Effector CD4-positive, alpha-beta T cell (primary cell): ENCODE data around the gene MRTFA.

Experiments
- DNase-seq: peaks from one replicate; pipeline ENCODE4 v3.0.0-alpha.2; 2020

The MRTFA gene

GRCh38 chr22:40422558-40423309 is 213.8 kb downstream of the MRTFA start:
- no peak for DNase-seq

DNA sequence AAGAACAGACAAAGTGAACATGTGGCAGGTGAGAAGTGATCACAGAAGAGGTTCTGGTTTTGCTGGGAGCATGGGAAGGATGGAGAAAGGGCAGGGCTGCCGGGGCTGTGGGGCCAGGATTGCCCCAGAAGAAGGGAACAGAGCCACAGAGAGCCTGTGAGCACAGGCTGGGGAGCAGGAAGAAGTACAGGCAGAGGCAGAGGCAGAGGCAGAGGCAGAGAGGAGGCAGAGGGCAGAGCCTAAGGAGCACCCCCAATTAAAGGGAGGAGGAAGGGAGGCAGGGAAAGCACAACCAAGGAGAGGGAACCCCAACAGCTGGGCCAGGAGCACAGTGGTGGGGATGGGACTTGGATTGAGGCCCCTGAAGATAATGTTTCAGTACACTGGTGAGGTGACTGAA is 214.6 kb downstream of the MRTFA start:
- DNase-seq: no peak

GRCh38 chr22:40421082-40421350 is 215.5 kb downstream of the MRTFA start:
- no peak for DNase-seq

DNA sequence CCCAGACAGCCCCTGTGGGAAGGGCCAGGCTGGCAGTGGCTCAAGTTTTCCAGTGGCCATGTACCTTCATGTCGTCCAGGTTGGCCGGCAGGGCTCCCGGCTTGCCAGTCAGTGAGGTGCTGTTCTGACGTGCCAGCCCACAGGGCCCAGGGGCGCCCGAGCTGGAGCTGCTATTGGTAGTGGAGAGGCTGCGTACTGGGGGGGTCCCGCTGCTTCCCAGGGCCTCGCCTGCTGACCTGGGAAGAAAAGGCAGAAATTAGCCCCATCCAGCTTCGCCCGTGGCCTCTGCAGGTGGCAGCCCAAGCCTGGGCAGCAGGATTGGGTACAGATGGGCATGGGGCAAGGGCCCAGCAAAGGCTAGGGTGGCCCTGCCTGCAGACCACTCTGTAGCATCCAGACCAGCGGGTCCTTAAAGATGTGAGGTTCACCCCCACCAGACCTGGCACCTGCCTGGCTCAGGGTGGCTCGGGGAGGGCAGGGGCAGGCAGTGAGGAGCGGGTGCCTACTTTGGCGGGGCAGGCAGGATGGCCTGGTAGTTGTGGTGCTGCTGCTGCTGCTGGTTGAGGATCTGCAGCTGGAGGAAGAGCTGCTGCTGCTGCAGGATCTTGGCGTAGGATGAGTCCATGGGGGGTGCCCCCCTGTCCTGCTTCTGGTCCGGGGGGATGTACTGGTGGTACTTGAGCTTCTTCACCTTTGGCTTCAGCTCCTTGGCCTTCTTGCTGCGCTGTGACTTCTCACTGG is 216.0 kb downstream of the MRTFA start:
- DNase-seq: no peak

GRCh38 chr22:40419718-40420117 is 216.8 kb downstream of the MRTFA start:
- no peak for DNase-seq

DNA sequence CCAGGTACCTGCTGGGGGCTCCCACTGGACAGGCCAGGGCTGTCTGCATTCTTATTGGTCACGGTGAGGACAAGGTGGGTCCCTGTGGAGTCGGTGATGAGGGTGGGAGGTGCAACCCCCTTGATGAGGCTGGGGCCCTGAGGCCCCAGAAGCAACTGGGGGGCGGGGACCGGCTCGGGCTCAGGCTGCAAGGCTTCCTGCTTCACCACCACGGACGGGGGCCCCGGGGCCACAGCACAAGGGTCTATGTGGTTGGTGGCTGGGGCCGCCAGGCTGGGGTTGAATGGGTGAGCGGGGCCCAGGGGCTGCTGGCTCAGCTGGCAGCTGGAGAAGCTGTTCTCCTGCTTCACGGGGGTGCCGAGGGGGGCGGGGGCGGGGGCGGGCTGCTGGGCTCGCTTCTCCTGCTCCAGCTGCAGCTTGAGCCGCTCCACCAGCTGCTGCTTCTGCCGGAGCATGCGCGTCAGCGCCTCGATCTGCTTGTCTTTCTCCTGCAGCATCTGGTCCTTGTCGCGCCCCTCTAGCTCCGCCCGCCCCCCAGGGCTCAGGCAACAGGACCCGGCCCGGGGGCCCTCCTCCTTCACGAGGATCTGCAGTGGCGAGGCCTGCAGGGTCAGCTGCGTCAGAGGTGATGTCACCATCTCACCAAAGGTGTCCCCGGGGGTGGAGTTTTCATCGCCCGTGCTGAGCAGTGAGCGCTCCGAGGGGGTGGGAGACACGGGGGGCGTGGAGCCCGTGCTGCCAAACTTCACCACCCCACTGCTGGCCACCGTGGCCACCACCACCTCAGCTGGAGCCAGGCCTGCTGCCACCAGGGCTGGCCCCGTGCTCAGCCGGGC is 217.9 kb downstream of the MRTFA start:
- DNase-seq: no peak

- DNase-seq: no peak
Observed at GRCh38 chr22:40417881-40418280, 218.6 kb downstream of the MRTFA start.

DNA sequence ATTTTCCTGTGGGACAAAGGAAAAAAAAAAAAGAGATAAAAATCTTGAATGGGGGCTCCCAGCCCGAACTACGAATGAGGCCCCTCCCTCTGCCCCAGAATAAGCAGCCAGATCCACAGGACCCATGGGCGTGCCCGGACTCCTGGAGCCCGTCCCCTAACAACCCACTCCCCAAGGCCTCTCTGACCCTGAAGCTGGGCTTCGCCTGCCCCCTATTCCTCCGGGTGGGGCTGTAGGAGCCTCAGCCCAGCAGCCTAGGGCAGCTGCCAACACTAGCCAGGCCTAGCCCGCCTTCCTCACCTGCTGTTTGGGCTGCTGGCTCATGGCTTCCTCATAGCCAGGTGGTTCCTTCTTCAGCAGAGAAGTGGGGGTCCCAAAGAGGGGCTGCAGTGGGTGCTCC is 219.5 kb downstream of the MRTFA start:
- DNase-seq: no peak

DNA sequence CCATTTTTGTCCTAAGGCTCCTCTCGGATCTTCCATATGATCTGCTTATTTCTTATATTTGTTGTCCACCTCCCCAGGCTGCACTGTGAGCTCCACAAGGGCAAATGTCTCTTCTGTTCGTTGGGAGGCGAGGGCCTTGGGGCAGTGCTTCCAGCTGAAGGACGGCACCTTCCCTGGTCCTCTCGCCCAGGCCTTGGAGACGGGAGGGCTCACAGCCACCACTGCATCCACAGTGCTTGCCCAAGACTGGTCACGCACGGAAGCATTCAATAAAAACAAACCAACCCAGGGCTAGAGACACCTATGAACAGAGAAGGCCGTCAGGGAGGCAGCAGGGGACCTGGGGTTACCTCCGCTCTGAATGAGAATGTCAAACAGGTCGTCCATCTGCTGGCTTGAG is 219.9 kb downstream of the MRTFA start:
- no peak for DNase-seq

DNA sequence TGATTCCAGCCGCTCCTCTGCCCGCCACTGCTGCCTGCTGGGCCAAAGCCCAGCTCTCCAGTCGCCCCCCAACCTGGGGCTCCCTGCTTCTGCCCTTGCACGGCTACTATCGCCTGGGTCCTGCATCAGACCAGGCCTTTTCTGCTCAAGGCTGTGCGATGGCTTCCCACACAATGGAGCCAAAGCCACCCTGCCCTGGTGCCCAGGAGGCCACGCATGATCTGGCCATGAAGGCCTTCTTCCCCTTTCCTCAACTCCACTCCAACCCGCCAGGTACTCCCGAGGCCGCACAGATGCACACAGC is 220.3 kb downstream of the MRTFA start:
- DNase-seq: no peak

- DNase-seq: no peak
Observed at GRCh38 chr22:40415531-40416266, 220.8 kb downstream of the MRTFA start.

- no peak for DNase-seq
Observed at GRCh38 chr22:40414838-40415505, 221.5 kb downstream of the MRTFA start.

DNA sequence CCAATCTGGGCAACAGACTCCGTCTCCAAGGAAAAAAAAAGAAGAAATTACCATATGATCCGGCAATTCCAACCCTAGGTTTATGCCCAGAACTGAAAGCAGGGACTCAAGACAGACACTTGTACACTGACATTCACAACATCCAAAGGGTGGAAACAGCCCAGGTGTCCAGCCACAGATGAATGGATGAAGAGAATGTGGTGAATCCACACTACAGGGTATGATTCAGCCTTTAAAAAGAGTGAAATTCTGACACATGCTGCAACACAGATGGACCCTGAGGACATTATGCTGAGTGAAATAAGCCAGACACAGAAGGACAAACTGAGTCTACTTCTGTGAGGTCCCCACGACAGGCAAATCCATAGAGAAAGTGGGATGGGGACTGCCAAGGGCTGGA is 222.2 kb downstream of the MRTFA start:
- DNase-seq: no peak

DNA sequence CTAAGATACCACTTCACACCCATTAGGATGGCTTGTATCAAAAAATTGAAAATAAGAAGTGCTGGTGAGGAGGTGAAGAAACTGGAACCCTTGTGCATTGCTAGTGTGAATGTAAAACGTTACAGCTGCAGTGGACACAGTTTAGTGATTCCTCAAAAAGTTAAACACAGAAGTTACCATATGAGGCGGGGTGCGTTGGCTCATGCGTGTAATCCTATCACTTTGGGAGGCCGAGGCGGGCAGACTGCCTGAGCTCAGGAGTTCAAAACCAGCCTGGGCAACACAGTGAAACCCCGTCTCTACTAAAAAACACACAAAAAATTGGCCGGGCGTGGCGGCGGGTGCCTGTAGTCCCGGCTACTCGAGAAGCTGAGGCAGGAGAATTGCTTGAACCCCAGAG is 222.6 kb downstream of the MRTFA start:
- DNase-seq: no peak

DNA sequence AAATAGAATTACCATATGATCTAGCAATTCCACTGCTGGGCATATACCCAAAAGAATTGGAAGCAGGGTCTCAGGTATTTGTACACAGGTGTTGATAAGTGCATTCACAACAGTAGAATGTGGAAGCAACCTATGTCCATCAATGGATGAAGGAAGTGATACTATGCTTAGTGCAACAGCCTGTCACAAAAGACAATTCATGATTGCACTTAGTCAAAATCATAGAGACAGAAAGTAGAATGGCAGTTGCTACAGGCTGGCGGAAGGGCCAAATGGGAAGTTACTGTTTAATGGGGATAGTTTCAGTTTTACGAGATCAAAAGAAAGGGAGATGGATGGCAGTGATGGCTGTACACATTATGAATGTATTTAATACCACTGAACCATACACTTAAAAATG is 224.1 kb downstream of the MRTFA start:
- DNase-seq: no peak

GRCh38 chr22:40411506-40411861 is 225.0 kb downstream of the MRTFA start:
- no peak for DNase-seq

GRCh38 chr22:40410731-40411505 is 225.6 kb downstream of the MRTFA start:
- DNase-seq: no peak

DNA sequence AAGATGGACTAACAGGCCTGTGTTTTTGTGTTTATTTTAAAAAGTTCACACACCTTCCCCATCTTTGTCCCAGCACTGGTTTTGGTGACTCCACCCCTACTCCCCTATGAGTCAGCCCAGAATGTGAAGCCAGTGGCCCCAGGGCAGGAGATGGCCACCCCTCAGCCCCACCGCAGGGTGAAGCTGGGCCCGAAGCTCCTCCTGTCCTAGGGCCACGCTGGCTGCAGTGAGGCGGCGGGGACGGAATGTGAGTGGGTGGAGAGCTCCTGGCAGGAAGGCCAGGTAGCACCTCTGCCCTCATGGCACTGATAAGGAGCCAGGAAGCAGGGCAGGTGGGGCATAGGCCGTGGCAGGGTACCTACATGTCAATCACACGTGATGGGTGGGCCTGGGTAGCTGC is 226.2 kb downstream of the MRTFA start:
- no peak for DNase-seq

DNA sequence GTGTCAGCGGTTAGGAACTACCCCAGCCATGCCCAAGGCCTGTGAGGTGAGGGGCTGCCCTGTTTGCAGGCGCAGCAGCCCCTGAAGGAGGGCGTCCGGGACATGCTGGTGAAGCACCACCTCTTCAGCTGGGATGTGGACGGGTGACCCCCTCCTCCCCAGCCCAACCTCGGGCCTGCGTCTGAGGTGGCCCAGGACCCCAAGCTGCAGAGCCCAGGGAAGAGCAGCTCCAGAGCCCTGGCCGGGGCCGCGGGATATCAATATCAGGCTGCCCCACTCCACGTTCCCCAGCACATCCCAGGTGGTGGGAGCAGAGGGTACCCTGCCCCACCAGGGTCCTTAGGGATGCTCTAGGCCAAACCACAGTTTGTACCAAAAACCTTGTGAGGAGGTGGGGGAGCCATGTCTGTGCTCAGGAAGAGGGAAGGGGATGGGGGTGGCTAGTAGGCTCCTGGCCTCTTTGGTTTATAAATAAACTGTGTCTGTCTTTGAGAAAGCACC is 226.9 kb downstream of the MRTFA start:
- no peak for DNase-seq

- no peak for DNase-seq
Observed at GRCh38 chr22:40408718-40409612, 227.6 kb downstream of the MRTFA start.
